Measurements from ENCODE around the gene PCNT. TPM values are rescaled to one million over a fixed set of nuclear protein-coding genes. Genes with fewer than 3 reads are reported as not detected.
"Not testable (repeated sequence)": the region's sequence is repeated elsewhere in the genome, so short reads cannot be mapped to it uniquely, and the experiment has no call there.

The PCNT gene
- polyA plus RNA-seq, 1 donor, result 17.9 TPM

- peaks cover 3% of the 10 kb centered on the region for H3K9me3 ChIP-seq (ENCODE audit: control insufficient read depth, low read depth, low read length)
- no peaks in the 10 kb centered on the region for H3K27me3 ChIP-seq (ENCODE audit: control insufficient read depth, insufficient read depth, low read length)
- no peak for DNase-seq
- no peak overlapping the region for H3K4me3 ChIP-seq (ENCODE audit: low read length)
- H3K4me1 ChIP-seq (ENCODE audit: control insufficient read depth, insufficient read depth, low read length), result peaks cover 4% of the 10 kb centered on the region
- H3K27ac ChIP-seq (ENCODE audit: low read length), result no peak overlapping the region
- whole genome bisulfite sequencing (ENCODE audit: insufficient coverage, low lambda C conversion rate), result no CpG with 5 or more reads among the region's 8 CpGs
- H3K36me3 ChIP-seq (ENCODE audit: control insufficient read depth, insufficient read depth, low read length), result peaks cover 59% of the 10 kb centered on the region
Measured at GRCh38 chr21:46443910-46444309, 120.0 kb downstream of the PCNT start.

- no peak overlapping the region for H3K27ac ChIP-seq (ENCODE audit: low read length)
Measured at GRCh38 chr21:46448108-46448507, 124.2 kb downstream of the PCNT start.

GRCh38 chr21:46448855-46449254 lies 124.9 kb downstream of the PCNT start:
- not testable (repeated sequence) for DNase-seq; H3K4me3 ChIP-seq (ENCODE audit: low read length); H3K27ac ChIP-seq (ENCODE audit: low read length); H3K9me3 ChIP-seq (ENCODE audit: control insufficient read depth, low read depth, low read length); H3K27me3 ChIP-seq (ENCODE audit: control insufficient read depth, insufficient read depth, low read length)
- peaks cover 21% of the 10 kb centered on the region for H3K4me1 ChIP-seq (ENCODE audit: control insufficient read depth, insufficient read depth, low read length)
- WGBS (ENCODE audit: insufficient coverage, low lambda C conversion rate), result no CpG with 5 or more reads among the region's 6 CpGs
- H3K36me3 ChIP-seq (ENCODE audit: control insufficient read depth, insufficient read depth, low read length), result peaks cover 13% of the 10 kb centered on the region

More at GRCh38 chr21:46448108-46448507, 124.2 kb downstream of the PCNT start:
- DNase-seq, result peak in 1 of 2 donors; percentile 27
- Histone ChIP-seq H3K36me3 (ENCODE audit: control insufficient read depth, insufficient read depth, low read length) (peaks cover 20% of the 10 kb centered on the region), H3K4me3 (ENCODE audit: low read length) (no peak overlapping the region), H3K9me3 (ENCODE audit: control insufficient read depth, low read depth, low read length) (peaks cover 3% of the 10 kb centered on the region), H3K27me3 (ENCODE audit: control insufficient read depth, insufficient read depth, low read length) (no peaks in the 10 kb centered on the region), H3K4me1 (ENCODE audit: control insufficient read depth, insufficient read depth, low read length) (peaks cover 19% of the 10 kb centered on the region)
- no CpG with 5 or more reads among the region's 5 CpGs for WGBS (ENCODE audit: insufficient coverage, low lambda C conversion rate)

- Histone ChIP-seq H3K4me1 (ENCODE audit: control insufficient read depth, insufficient read depth, low read length) (peaks cover 46% of the 10 kb centered on the region), H3K4me3 (ENCODE audit: low read length) (no peak overlapping the region), H3K9me3 (ENCODE audit: control insufficient read depth, low read depth, low read length) (peaks cover 3% of the 10 kb centered on the region), H3K27me3 (ENCODE audit: control insufficient read depth, insufficient read depth, low read length) (no peaks in the 10 kb centered on the region), H3K36me3 (ENCODE audit: control insufficient read depth, insufficient read depth, low read length) (peaks cover 9% of the 10 kb centered on the region), H3K27ac (ENCODE audit: low read length) (peak overlapping the region; percentile 54)
- DNase-seq, result peak; percentile 43 to 82
- 50% methylated on average over 1 of the region's 5 CpGs for WGBS (ENCODE audit: insufficient coverage, low lambda C conversion rate)
Measured at GRCh38 chr21:46452710-46453109, 128.8 kb downstream of the PCNT start.

GRCh38 chr21:46454142-46454541 lies 130.2 kb downstream of the PCNT start:
- Histone ChIP-seq H3K4me1 (ENCODE audit: control insufficient read depth, insufficient read depth, low read length) (peaks cover 42% of the 10 kb centered on the region), H3K27me3 (ENCODE audit: control insufficient read depth, insufficient read depth, low read length) (no peaks in the 10 kb centered on the region), H3K27ac (ENCODE audit: low read length) (no peak overlapping the region), H3K36me3 (ENCODE audit: control insufficient read depth, insufficient read depth, low read length) (peaks cover 9% of the 10 kb centered on the region), H3K9me3 (ENCODE audit: control insufficient read depth, low read depth, low read length) (no peaks in the 10 kb centered on the region), H3K4me3 (ENCODE audit: low read length) (no peak overlapping the region)
- no peak for DNase-seq
- no CpG with 5 or more reads among the region's 3 CpGs for WGBS (ENCODE audit: insufficient coverage, low lambda C conversion rate)

GRCh38 chr21:46454634-46455390 lies 130.9 kb downstream of the PCNT start:
- no peaks in the 10 kb centered on the region for H3K27me3 ChIP-seq (ENCODE audit: control insufficient read depth, insufficient read depth, low read length)
- H3K36me3 ChIP-seq (ENCODE audit: control insufficient read depth, insufficient read depth, low read length), result peaks cover 9% of the 10 kb centered on the region
- H3K4me3 ChIP-seq (ENCODE audit: low read length), result no peak overlapping the region
- H3K9me3 ChIP-seq (ENCODE audit: control insufficient read depth, low read depth, low read length), result no peaks in the 10 kb centered on the region
- DNase-seq, result no peak
- no peak overlapping the region for H3K27ac ChIP-seq (ENCODE audit: low read length)
- WGBS (ENCODE audit: insufficient coverage, low lambda C conversion rate), result 77% methylated on average over 3 of the region's 4 CpGs
- peaks cover 42% of the 10 kb centered on the region for H3K4me1 ChIP-seq (ENCODE audit: control insufficient read depth, insufficient read depth, low read length)

- H3K27me3 ChIP-seq (ENCODE audit: control insufficient read depth, insufficient read depth, low read length), result no peaks in the 10 kb centered on the region
- H3K27ac ChIP-seq (ENCODE audit: low read length), result peak overlapping the region; percentile 46
- peaks cover 9% of the 10 kb centered on the region for H3K36me3 ChIP-seq (ENCODE audit: control insufficient read depth, insufficient read depth, low read length)
- H3K4me1 ChIP-seq (ENCODE audit: control insufficient read depth, insufficient read depth, low read length), result peaks cover 42% of the 10 kb centered on the region
- H3K9me3 ChIP-seq (ENCODE audit: control insufficient read depth, low read depth, low read length), result no peaks in the 10 kb centered on the region
- WGBS (ENCODE audit: insufficient coverage, low lambda C conversion rate), result no CpG with 5 or more reads among the region's 10 CpGs
- DNase-seq, result peak; percentile 12 to 52
- H3K4me3 ChIP-seq (ENCODE audit: low read length), result no peak overlapping the region
Measured at GRCh38 chr21:46455575-46456385, 131.8 kb downstream of the PCNT start.

- DNase-seq, result no peak
- Histone ChIP-seq H3K27ac (ENCODE audit: low read length) (no peak overlapping the region), H3K36me3 (ENCODE audit: control insufficient read depth, insufficient read depth, low read length) (peaks cover 9% of the 10 kb centered on the region), H3K9me3 (ENCODE audit: control insufficient read depth, low read depth, low read length) (no peaks in the 10 kb centered on the region), H3K27me3 (ENCODE audit: control insufficient read depth, insufficient read depth, low read length) (no peaks in the 10 kb centered on the region), H3K4me1 (ENCODE audit: control insufficient read depth, insufficient read depth, low read length) (peaks cover 41% of the 10 kb centered on the region), H3K4me3 (ENCODE audit: low read length) (no peak overlapping the region)
- WGBS (ENCODE audit: insufficient coverage, low lambda C conversion rate), result no CpG with 5 or more reads among the region's 4 CpGs
Measured at GRCh38 chr21:46456750-46457149, 132.8 kb downstream of the PCNT start.

GRCh38 chr21:46457801-46458314 lies 133.9 kb downstream of the PCNT start:
- no peaks in the 10 kb centered on the region for H3K27me3 ChIP-seq (ENCODE audit: control insufficient read depth, insufficient read depth, low read length)
- DNase-seq, result peak in 1 of 2 donors; percentile 10
- H3K4me3 ChIP-seq (ENCODE audit: low read length), result peak overlapping the region; percentile 48
- no peaks in the 10 kb centered on the region for H3K9me3 ChIP-seq (ENCODE audit: control insufficient read depth, low read depth, low read length)
- peaks cover 30% of the 10 kb centered on the region for H3K4me1 ChIP-seq (ENCODE audit: control insufficient read depth, insufficient read depth, low read length)
- WGBS (ENCODE audit: insufficient coverage, low lambda C conversion rate), result 20% methylated on average over 1 of the region's 30 CpGs
- H3K36me3 ChIP-seq (ENCODE audit: control insufficient read depth, insufficient read depth, low read length), result peaks cover 9% of the 10 kb centered on the region
- H3K27ac ChIP-seq (ENCODE audit: low read length), result peak overlapping the region; percentile 66

GRCh38 chr21:46458315-46459023 lies 134.5 kb downstream of the PCNT start, which contains the start of gene DIP2A:
Gene DIP2A (plus strand): TSS chr21:46458891. CDS start chr21:46459132, 241 bp downstream.
- no peaks in the 10 kb centered on the region for H3K27me3 ChIP-seq (ENCODE audit: control insufficient read depth, insufficient read depth, low read length)
- peaks cover 26% of the 10 kb centered on the region for H3K4me1 ChIP-seq (ENCODE audit: control insufficient read depth, insufficient read depth, low read length)
- H3K27ac ChIP-seq (ENCODE audit: low read length), result peak within 1 kb of the TSS; percentile 66
- no CpG with 5 or more reads among the region's 91 CpGs for WGBS (ENCODE audit: insufficient coverage, low lambda C conversion rate)
- peak within 1 kb of the TSS; percentile 63 for H3K4me3 ChIP-seq (ENCODE audit: low read length)
- peaks cover 13% of the 10 kb centered on the region for H3K36me3 ChIP-seq (ENCODE audit: control insufficient read depth, insufficient read depth, low read length)
- DNase-seq, result peak; percentile 99
- H3K9me3 ChIP-seq (ENCODE audit: control insufficient read depth, low read depth, low read length), result no peaks in the 10 kb centered on the region
